22Rv1 (cell line): ENCODE results near the gene MAST2.

ENCODE experiments used
- CTCF ChIP-seq: fragments of 450-650 bp; IDR thresholded peaks from 2 replicates; pipeline ENCODE4 v1.5.1; 2017; ENCODE audit warnings: mild to moderate bottlenecking
- ZFX ChIP-seq: fragments of 450-650 bp; IDR thresholded peaks from 2 replicates; pipeline ENCODE4 v1.6.1; 2017; ENCODE audit warnings: antibody characterized with exemption, borderline replicate concordance

GRCh38 chr1:45968941-45969666, 165.7 kb downstream of the MAST2 start:
- no peak for TF ChIP-seq CTCF
- no peak for TF ChIP-seq ZFX
